ENCODE measurements around the gene OR6B3.

- TF ChIP-seq CTCF (IDR thresholded peaks at IDR 0.05) (no peak), ZFX (IDR thresholded peaks at IDR 0.05; ENCODE audit: borderline replicate concordance) (no peak)
Observed at GRCh38 chr2:240064898-240065297, 11.6 kb upstream of the OR6B3 start.

Data from 22Rv1 (cell line).